Osteocyte (in vitro differentiated cells): ENCODE measurements around the gene ZSWIM5. TPM values are rescaled to one million over a fixed set of nuclear protein-coding genes. Genes with fewer than 3 reads are reported as not detected.
"Not testable (repeated sequence)": the region's sequence is repeated elsewhere in the genome, so short reads cannot be mapped to it uniquely, and the experiment has no call there.

Experiments used
- DNase-seq: peaks from one replicate; pipeline ENCODE4 v3.0.0; 2021; ENCODE audit warnings: mixed read lengths; ENCODE audit not compliant: unreplicated experiment; ENCODE audit errors: extremely low spot score
- H3K27ac Mint-ChIP-seq: one replicate; pipeline ENCODE4 v1.8.0; 2021; ENCODE audit warnings: mild to moderate bottlenecking, mixed read lengths; ENCODE audit not compliant: unreplicated experiment
- H3K27me3 Mint-ChIP-seq: one replicate; pipeline ENCODE4 v1.8.0; 2021; ENCODE audit warnings: mixed read lengths; ENCODE audit not compliant: unreplicated experiment
- H3K36me3 Mint-ChIP-seq: one replicate; pipeline ENCODE4 v1.8.0; 2021; ENCODE audit warnings: mixed read lengths; ENCODE audit not compliant: unreplicated experiment
- H3K4me1 Mint-ChIP-seq: one replicate; pipeline ENCODE4 v1.8.0; 2021; ENCODE audit warnings: mixed read lengths; ENCODE audit not compliant: unreplicated experiment
- H3K4me3 Mint-ChIP-seq: one replicate; pipeline ENCODE4 v1.8.0; 2021; ENCODE audit warnings: mild to moderate bottlenecking, moderate library complexity, mixed read lengths; ENCODE audit not compliant: unreplicated experiment
- H3K9me3 Mint-ChIP-seq: one replicate; pipeline ENCODE4 v1.8.0; 2021; ENCODE audit warnings: mixed read lengths; ENCODE audit not compliant: unreplicated experiment
- total RNA-seq: library from RNA; stranded (reverse); gene quantifications from 2 replicates; pipeline ENCODE4 v1.2.1, GENCODE V29; 2021
- TF ChIP-seq, protein P1 (sequence below): fragments of 200-600 bp; sonication (generic); IDR thresholded peaks from 2 replicates; pipeline ENCODE4 v1.5.0; 2021; ENCODE audit warnings: antibody characterized with exemption, mild to moderate bottlenecking, moderate library complexity

Gene ZSWIM5
- total RNA-seq, 1 donor from 2014 or later = 0.73 TPM

DNA sequence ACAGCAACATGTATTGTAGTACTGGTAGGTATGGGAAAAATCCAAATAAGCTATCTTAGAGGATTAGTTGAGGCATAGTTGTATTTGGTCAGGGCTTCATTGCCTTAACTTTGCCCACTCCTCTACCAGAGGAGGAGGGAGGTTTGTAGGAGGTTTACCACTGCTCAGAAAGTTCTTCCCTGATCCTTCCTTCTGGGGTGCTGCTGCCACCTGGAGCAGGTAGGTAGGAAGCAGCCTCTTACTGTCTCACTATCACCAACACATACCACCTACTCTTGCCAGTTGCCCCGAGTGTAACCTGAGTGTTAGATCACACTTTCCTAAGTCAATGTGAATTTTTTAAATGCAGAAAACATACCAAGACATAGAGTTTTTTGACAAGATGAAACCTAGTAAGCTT, 24.1 kb upstream of the ZSWIM5 start:
- TF ChIP-seq, protein P1, sequence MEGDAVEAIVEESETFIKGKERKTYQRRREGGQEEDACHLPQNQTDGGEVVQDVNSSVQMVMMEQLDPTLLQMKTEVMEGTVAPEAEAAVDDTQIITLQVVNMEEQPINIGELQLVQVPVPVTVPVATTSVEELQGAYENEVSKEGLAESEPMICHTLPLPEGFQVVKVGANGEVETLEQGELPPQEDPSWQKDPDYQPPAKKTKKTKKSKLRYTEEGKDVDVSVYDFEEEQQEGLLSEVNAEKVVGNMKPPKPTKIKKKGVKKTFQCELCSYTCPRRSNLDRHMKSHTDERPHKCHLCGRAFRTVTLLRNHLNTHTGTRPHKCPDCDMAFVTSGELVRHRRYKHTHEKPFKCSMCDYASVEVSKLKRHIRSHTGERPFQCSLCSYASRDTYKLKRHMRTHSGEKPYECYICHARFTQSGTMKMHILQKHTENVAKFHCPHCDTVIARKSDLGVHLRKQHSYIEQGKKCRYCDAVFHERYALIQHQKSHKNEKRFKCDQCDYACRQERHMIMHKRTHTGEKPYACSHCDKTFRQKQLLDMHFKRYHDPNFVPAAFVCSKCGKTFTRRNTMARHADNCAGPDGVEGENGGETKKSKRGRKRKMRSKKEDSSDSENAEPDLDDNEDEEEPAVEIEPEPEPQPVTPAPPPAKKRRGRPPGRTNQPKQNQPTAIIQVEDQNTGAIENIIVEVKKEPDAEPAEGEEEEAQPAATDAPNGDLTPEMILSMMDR = no peak
- no peaks in the 10 kb centered on the region for H3K4me1 Mint-ChIP-seq
- no peaks in the 10 kb centered on the region for H3K36me3 Mint-ChIP-seq
- DNase-seq = no peak
- H3K27me3 Mint-ChIP-seq = peaks cover 45% of the 10 kb centered on the region
- no peak overlapping the region for H3K27ac Mint-ChIP-seq
- no peak overlapping the region for H3K4me3 Mint-ChIP-seq
- H3K9me3 Mint-ChIP-seq = no peaks in the 10 kb centered on the region

DNA sequence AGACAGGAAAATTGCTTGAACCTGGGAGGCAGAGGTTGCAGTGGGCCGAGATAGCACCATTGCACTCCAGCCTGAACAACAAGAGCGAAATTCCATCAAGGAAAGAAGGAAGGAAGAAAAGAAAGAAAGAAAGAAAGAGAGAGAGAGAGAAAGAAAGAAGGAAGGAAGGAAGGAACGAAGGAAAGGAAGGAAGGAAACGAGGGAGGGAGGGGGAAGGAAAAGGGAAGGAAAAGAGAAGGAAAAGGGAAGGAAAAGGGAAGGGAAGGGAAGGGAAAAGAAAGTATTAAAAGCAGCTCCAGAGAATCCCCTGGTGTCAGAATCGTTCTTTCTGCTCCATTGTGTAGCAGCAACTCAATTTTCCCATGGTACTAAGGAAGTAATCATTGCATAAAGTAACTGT, 19.2 kb upstream of the ZSWIM5 start:
- Mint-ChIP-seq H3K27me3 (peaks cover 38% of the 10 kb centered on the region), H3K36me3 (no peaks in the 10 kb centered on the region), H3K27ac (no peak overlapping the region), H3K4me3 (no peak overlapping the region), H3K9me3 (no peaks in the 10 kb centered on the region), H3K4me1 (no peaks in the 10 kb centered on the region)
- TF ChIP-seq, protein P1 = no peak
- no peak for DNase-seq

DNA sequence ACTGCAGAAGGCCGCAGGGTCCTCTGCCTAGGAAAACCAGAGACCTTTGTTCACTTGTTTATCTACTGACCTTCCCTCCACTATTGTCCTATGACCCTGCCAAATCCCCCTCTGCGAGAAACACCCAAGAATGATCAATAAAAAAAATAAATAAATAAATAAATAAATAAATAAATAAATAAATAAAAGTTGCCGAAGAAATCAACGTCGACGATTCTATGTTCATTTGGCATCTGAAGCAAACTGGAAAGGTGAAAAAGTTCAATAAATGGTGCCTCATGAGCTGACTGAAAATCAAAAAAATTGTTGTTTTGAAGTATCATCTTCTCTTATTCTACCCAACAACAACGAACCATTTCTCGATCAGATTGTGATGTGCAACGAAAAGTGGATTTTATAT, 17.3 kb upstream of the ZSWIM5 start:
- not testable (repeated sequence) for DNase-seq, H3K4me3 Mint-ChIP-seq, H3K9me3 Mint-ChIP-seq, H3K36me3 Mint-ChIP-seq, H3K27ac Mint-ChIP-seq, H3K4me1 Mint-ChIP-seq
- peaks cover 23% of the 10 kb centered on the region for H3K27me3 Mint-ChIP-seq

DNA sequence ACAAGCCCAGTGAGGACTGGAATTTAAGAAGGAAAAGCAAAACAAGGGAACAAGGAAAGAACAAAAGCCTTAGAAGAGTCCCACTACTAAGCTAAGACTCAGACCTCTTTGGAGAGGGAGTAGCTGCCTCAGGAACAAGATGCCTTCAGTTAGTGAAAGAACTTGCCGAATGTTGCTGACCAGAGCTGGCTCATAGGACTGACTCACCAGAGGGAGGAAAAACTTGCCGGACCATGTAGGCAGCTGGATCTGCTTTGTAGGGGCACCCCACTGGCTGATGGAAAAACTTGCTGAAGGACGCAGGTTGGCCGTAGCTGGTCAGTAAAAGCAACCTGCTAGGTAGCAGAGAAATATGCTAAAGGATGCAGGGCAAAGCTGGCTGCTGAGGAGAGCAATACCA, 15.3 kb upstream of the ZSWIM5 start:
- DNase-seq = no peak
- no peak overlapping the region for H3K4me3 Mint-ChIP-seq
- H3K27me3 Mint-ChIP-seq = peaks cover 19% of the 10 kb centered on the region
- TF ChIP-seq, protein P1 = no peak
- H3K36me3 Mint-ChIP-seq = no peaks in the 10 kb centered on the region
- no peaks in the 10 kb centered on the region for H3K9me3 Mint-ChIP-seq
- no peaks in the 10 kb centered on the region for H3K4me1 Mint-ChIP-seq
- no peak overlapping the region for H3K27ac Mint-ChIP-seq

DNA sequence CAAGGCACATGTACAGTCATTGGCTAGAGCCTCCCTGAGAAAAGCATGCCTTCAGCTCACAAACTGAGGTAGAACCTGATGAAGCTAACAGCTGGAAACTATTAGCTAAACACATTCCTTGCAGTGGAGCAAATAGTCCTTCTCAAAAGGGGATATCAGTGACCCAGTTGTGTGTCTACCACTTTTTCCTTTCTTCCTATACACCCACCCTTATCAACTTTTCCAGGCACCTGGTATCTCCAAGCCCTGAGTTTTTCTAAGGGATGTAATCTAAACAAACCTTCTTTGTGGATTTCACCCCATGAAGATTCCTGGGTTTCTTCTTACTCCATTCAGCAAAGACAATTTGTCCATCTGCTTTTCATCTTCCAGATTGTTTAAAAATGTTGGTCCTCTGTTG, 10.5 kb upstream of the ZSWIM5 start:
- no peaks in the 10 kb centered on the region for H3K9me3 Mint-ChIP-seq
- H3K36me3 Mint-ChIP-seq = no peaks in the 10 kb centered on the region
- H3K27ac Mint-ChIP-seq = no peak overlapping the region
- H3K4me1 Mint-ChIP-seq = no peaks in the 10 kb centered on the region
- peaks cover 12% of the 10 kb centered on the region for H3K27me3 Mint-ChIP-seq
- TF ChIP-seq, protein P1 = no peak
- no peak overlapping the region for H3K4me3 Mint-ChIP-seq
- no peak for DNase-seq

DNA sequence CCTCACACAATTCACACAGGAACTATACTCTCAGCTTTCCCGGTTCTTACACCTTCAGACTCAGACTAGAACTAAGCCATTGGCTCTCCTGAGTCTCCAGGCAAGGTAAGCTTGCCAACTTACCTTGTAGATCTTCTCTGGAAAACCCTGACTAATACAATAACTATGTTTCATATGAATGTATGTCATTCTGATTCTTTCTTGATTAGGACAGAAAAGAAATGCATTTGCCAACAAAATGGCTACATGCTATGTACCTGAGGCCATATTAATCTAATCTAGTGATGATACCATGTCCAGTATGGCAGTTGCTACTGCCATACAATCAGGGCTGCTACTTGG, 9.8 kb upstream of the ZSWIM5 start:
- TF ChIP-seq, protein P1 = no peak
- Mint-ChIP-seq H3K4me1 (no peaks in the 10 kb centered on the region), H3K27ac (no peak overlapping the region), H3K27me3 (peaks cover 14% of the 10 kb centered on the region), H3K9me3 (no peaks in the 10 kb centered on the region), H3K36me3 (no peaks in the 10 kb centered on the region), H3K4me3 (no peak overlapping the region)
- no peak for DNase-seq
